ENCODE results near the gene THAP4.

THAP4 gene

GRCh38 chr2:241637018-241637794, at the start of gene THAP4, which contains the start of gene ATG4B:
Gene THAP4, minus strand, starts transcription at chr2:241637158. Its CDS starts 141 bp downstream, at chr2:241637017.
Gene ATG4B, plus strand, starts transcription at chr2:241637693. Its CDS starts 22 bp downstream, at chr2:241637715.
- peak; percentile 61 for DNase-seq

- DNase-seq, result no peak
Measured at GRCh38 chr2:241686324-241686649, 49.3 kb upstream of the THAP4 start.

GRCh38 chr2:241680827-241681599, 44.1 kb upstream of the THAP4 start:
- DNase-seq, result no peak

GRCh38 chr2:241680044-241680443, 43.1 kb upstream of the THAP4 start:
- no peak for DNase-seq

GRCh38 chr2:241678784-241679540, 42.0 kb upstream of the THAP4 start:
- no peak for DNase-seq

GRCh38 chr2:241678307-241678706, 41.3 kb upstream of the THAP4 start:
- no peak for DNase-seq

- no peak for DNase-seq
Measured at GRCh38 chr2:241677392-241677791, 40.4 kb upstream of the THAP4 start.

- DNase-seq, result no peak
Measured at GRCh38 chr2:241676665-241677064, 39.7 kb upstream of the THAP4 start.

- DNase-seq, result no peak
Measured at GRCh38 chr2:241675885-241676284, 38.9 kb upstream of the THAP4 start.

GRCh38 chr2:241673797-241674725, 37.1 kb upstream of the THAP4 start:
- no peak for DNase-seq

- no peak for DNase-seq
Measured at GRCh38 chr2:241673189-241673663, 36.3 kb upstream of the THAP4 start.

GRCh38 chr2:241672243-241673188, 35.6 kb upstream of the THAP4 start:
- DNase-seq, result no peak

GRCh38 chr2:241671457-241672240, 34.7 kb upstream of the THAP4 start:
- DNase-seq, result no peak

GRCh38 chr2:241670333-241671110, 33.6 kb upstream of the THAP4 start:
- no peak for DNase-seq

GRCh38 chr2:241668839-241669238, 31.9 kb upstream of the THAP4 start:
- DNase-seq, result no peak

- no peak for DNase-seq
Measured at GRCh38 chr2:241668354-241668753, 31.4 kb upstream of the THAP4 start.

- no peak for DNase-seq
Measured at GRCh38 chr2:241666627-241667400, 29.9 kb upstream of the THAP4 start.

GRCh38 chr2:241665731-241666440, 28.9 kb upstream of the THAP4 start:
- no peak for DNase-seq
